Spleen (tissue), 11 donors: ENCODE results near the gene IFI27L1. TPM values are rescaled to one million over a fixed set of nuclear protein-coding genes. Genes with fewer than 3 reads are reported as not detected.

ENCODE experiments used
- DNase-seq: peaks from one replicate; pipeline ENCODE4 v3.0.0-alpha.2; 2020
- H3K27ac ChIP-seq, 8 donors: fragments of 200-600 bp; sonication (generic) in 7 of 8; 1 replicate in 4 of 8; 2 replicates in 4 of 8; pipeline versions ENCODE4 v1.5.0 to v1.8.0; 2016 to 2021; ENCODE audit warnings: inconsistent platforms in 4 of 8, mild to moderate bottlenecking in 4 of 8, moderate library complexity in 1 of 8
- H3K27me3 ChIP-seq, 7 donors: fragments of 200-600 bp; sonication (generic) in 6 of 7; replicated peaks in 1 of 7; 1 replicate in 4 of 7; 2 replicates in 3 of 7; pipeline versions ENCODE4 v1.5.0 to v1.8.0; 2016 to 2021; ENCODE audit warnings: inconsistent platforms in 3 of 7, mild to moderate bottlenecking in 1 of 7
- H3K36me3 ChIP-seq, 6 donors: fragments of 200-600 bp; sonication (generic) in 5 of 6; 1 replicate in 4 of 6; 2 replicates in 2 of 6; pipeline versions ENCODE4 v1.5.0 to v1.8.0; 2016 to 2021; ENCODE audit warnings: inconsistent platforms in 2 of 6
- H3K4me1 ChIP-seq, 6 donors: fragments of 200-600 bp; sonication (generic) in 5 of 6; 1 replicate in 3 of 6; 2 replicates in 3 of 6; pipeline versions ENCODE4 v1.5.0 to v1.8.0; 2016 to 2021; ENCODE audit warnings: inconsistent platforms in 3 of 6
- H3K4me3 ChIP-seq, 8 donors: fragments of 200-600 bp; sonication (generic) in 7 of 8; 1 replicate in 4 of 8; 2 replicates in 4 of 8; pipeline versions ENCODE4 v1.5.0 to v1.8.0; 2016 to 2021; ENCODE audit warnings: inconsistent platforms in 4 of 8, mild to moderate bottlenecking in 4 of 8, moderate library complexity in 2 of 8
- H3K9me3 ChIP-seq, 8 donors: fragments of 200-600 bp; sonication (generic) in 7 of 8; 1 replicate in 4 of 8; 2 replicates in 4 of 8; pipeline versions ENCODE4 v1.5.0 to v1.8.0; 2016 to 2021; ENCODE audit warnings: inconsistent platforms in 4 of 8
- POLR2A ChIP-seq, 3 donors: fragments of 450-650 bp; IDR thresholded peaks; one replicate each; pipeline ENCODE4 v1.5.1; 2017; ENCODE audit warnings: antibody characterized with exemption in 3 of 3, mild to moderate bottlenecking in 1 of 3
- POLR2AphosphoS5 ChIP-seq, 3 donors: sonication (generic); formaldehyde crosslinking; IDR thresholded peaks; one replicate each; pipeline ENCODE4 v1.5.1; 2017; ENCODE audit warnings: antibody characterized with exemption in 3 of 3
- WGBS, 5 donors: extraction: QIAGEN DNeasy Blood & Tissue Kit in 3 of 5; methylation state at CpG; one replicate each; pipeline versions ENCODE4 v1.1.5 to v1.1.7; 2013 to 2018; 5-methylcytosine and 5-hydroxymethylcytosine counted together
- intact Hi-C: fragments of 100-400 bp; cut with DNase I; formaldehyde crosslinking; loops from one replicate; pipeline ENCODE4 v1.15.0; 2023; ENCODE audit warnings: low total_unique reads
- polyA plus RNA-seq, 3 donors: library from polyadenylated mRNA; stranded (reverse); fragments of 200-250 nt; gene quantifications; one replicate each; pipeline ENCODE4 v1.2.1, GENCODE V29; 2013
- total RNA-seq, 7 donors: library from RNA; depleted of rRNA in 3 of 7; stranded (reverse); fragments of >200 nt in 3 of 7; fragmentation: NEBNext Ultra II Directional in 4 of 7; extraction: Animal tissue kit (Norgen Biotek cat#: 25700) in 4 of 7; gene quantifications; one replicate each; pipeline versions ENCODE4 v1.1.0 to v1.2.1, GENCODE V29; 2016 to 2021
- TF ChIP-seq, protein P1 (sequence below), 11 experiments: fragments of 200-600 bp in 7 of 11; fragments of 450-650 bp in 4 of 11; sonication (generic) in 4 of 11; IDR thresholded peaks in 8 of 11; conservative IDR thresholded peaks in 3 of 11; 1 replicate in 7 of 11; 2 replicates in 4 of 11; pipeline versions ENCODE4 v1.4.0 to v1.8.0; 2016 to 2021; ENCODE audit warnings: antibody characterized with exemption in 11 of 11, inconsistent platforms in 4 of 11, mild to moderate bottlenecking in 1 of 11
- donor health status: healthy with polysubstance abuse.
- donor health status: DM: no; HTN: no; CAD: no; lungs with moderate emphysema.
- donor health status: DM: no; HTN: no; CAD: no.
- donor health status: Bipolar disorder and iron deficiency.
- donor health status: healthy.
- donor health status: DM: no; HTN: no; CAD: no.
- donor health status: DM: yes; HTN: yes; CAD: no.

The IFI27L1 gene
- total and polyA plus RNA-seq, 10 donors = 4.4 to 18.8 (median 12.0) TPM

DNA sequence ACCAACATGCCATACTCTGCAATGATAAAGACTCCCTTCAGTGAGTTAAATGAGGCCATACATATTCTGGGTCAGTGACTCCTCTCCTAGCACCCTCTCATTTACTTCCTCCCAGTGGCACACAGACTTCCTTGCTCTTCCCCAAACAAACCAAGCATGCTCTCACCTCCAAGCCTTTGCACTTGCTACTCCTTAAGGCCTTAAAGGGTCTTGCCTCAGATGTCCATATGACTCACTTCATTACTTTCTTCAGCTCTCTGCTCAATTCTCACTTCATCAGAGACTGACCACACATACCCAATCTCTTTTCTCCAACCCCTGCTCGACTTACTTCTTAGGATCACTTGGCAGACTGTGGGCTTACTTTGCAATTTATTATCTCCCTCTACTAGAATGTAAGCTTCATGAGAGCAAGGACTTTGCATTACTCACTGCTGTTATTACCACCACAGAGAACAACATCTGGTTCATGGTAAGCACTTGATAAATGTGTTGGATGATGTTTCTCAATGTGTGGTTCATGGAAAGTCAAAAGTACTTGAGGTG is 22.9 kb upstream of the IFI27L1 start:
- intact Hi-C loops = no loop called here
- DNase-seq = no peak
- H3K4me3 ChIP-seq = no peak overlapping the region
- peak overlapping the region in 6 of 8 donors; percentile 13 to 66 (median 38) for H3K27ac ChIP-seq
- peaks cover 2 to 100% (median 93%) of the 10 kb centered on the region in 6 donors for H3K36me3 ChIP-seq
- H3K4me1 ChIP-seq = peaks cover 25 to 88% (median 47%) of the 10 kb centered on the region in 6 donors
- TF ChIP-seq POLR2AphosphoS5 (IDR thresholded peaks at IDR 0.05) (no peak), POLR2A (IDR thresholded peaks at IDR 0.05) (no peak)
- TF ChIP-seq, protein P1, sequence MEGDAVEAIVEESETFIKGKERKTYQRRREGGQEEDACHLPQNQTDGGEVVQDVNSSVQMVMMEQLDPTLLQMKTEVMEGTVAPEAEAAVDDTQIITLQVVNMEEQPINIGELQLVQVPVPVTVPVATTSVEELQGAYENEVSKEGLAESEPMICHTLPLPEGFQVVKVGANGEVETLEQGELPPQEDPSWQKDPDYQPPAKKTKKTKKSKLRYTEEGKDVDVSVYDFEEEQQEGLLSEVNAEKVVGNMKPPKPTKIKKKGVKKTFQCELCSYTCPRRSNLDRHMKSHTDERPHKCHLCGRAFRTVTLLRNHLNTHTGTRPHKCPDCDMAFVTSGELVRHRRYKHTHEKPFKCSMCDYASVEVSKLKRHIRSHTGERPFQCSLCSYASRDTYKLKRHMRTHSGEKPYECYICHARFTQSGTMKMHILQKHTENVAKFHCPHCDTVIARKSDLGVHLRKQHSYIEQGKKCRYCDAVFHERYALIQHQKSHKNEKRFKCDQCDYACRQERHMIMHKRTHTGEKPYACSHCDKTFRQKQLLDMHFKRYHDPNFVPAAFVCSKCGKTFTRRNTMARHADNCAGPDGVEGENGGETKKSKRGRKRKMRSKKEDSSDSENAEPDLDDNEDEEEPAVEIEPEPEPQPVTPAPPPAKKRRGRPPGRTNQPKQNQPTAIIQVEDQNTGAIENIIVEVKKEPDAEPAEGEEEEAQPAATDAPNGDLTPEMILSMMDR (IDR thresholded peaks at IDR 0.05 in 8 of 11, conservative IDR thresholded peaks at IDR 0.05 in 3 of 11) = no peak
- no peaks in the 10 kb centered on the region for H3K9me3 ChIP-seq
- no peaks in the 10 kb centered on the region for H3K27me3 ChIP-seq
- WGBS, 5 donors = 75 to 84% (median 84%) methylated on average over 1 of the region's 1 CpG

DNA sequence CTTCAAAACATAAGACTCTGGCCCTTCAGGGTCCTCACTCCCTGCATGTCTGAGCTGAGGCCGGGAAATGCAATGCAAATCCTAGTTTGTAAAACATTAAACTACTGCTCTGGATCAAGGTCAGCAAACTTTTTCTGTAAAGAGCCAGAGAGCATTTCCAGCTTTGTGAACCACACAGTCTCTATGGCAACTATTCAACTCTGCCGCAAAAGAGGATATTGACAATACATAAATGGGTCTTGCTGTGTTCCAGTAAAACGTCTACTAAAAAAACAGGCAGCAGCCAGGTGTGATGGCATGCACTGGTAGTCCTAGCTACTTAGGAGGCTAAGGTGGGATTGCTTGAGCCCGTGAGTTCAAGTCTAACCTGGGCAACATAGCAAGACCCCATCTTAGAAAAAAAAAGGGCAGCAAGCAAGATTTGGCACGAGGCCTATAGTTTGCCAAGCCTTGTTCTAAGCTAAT is 22.4 kb upstream of the IFI27L1 start:
- TF ChIP-seq, protein P1 (IDR thresholded peaks at IDR 0.05 in 8 of 11, conservative IDR thresholded peaks at IDR 0.05 in 3 of 11) = no peak
- no peak for TF ChIP-seq POLR2A (IDR thresholded peaks at IDR 0.05)
- no peak for TF ChIP-seq POLR2AphosphoS5 (IDR thresholded peaks at IDR 0.05)
- intact Hi-C loops = no loop called here
- 72 to 83% (median 73%) methylated on average over 5 of the region's 5 CpGs for WGBS, 5 donors
- Histone ChIP-seq H3K36me3 (peaks cover 2 to 100% (median 93%) of the 10 kb centered on the region in 6 donors), H3K4me1 (peaks cover 25 to 93% (median 50%) of the 10 kb centered on the region in 6 donors), H3K27ac (peak overlapping the region in 5 of 8 donors; percentile 13 to 66 (median 24)), H3K4me3 (no peak overlapping the region), H3K9me3 (no peaks in the 10 kb centered on the region), H3K27me3 (no peaks in the 10 kb centered on the region)
- DNase-seq = peak; percentile 7

- intact Hi-C loops = no loop called here
- no peak for TF ChIP-seq POLR2A (IDR thresholded peaks at IDR 0.05)
- TF ChIP-seq POLR2AphosphoS5 (IDR thresholded peaks at IDR 0.05) = no peak
- TF ChIP-seq, protein P1 (IDR thresholded peaks at IDR 0.05 in 8 of 11, conservative IDR thresholded peaks at IDR 0.05 in 3 of 11) = no peak
- DNase-seq = peak; percentile 8
- Histone ChIP-seq H3K9me3 (no peaks in the 10 kb centered on the region), H3K36me3 (peaks cover 2 to 96% (median 81%) of the 10 kb centered on the region in 6 donors), H3K4me1 (peaks cover 25 to 96% (median 55%) of the 10 kb centered on the region in 6 donors), H3K4me3 (no peak overlapping the region), H3K27me3 (no peaks in the 10 kb centered on the region), H3K27ac (peak overlapping the region in 1 of 8 donors; percentile 4)
- WGBS, 5 donors = 65 to 85% (median 75%) methylated on average over 5 of the region's 5 CpGs
Measured at GRCh38 chr14:94059998-94060397, 21.1 kb upstream of the IFI27L1 start.

- 82 to 87% (median 85%) methylated on average over 9 of the region's 9 CpGs for WGBS, 5 donors
- H3K4me3 ChIP-seq = no peak overlapping the region
- intact Hi-C loops = no loop called here
- peaks cover 2 to 81% (median 58%) of the 10 kb centered on the region in 6 donors for H3K36me3 ChIP-seq
- TF ChIP-seq POLR2AphosphoS5 (IDR thresholded peaks at IDR 0.05) = no peak
- TF ChIP-seq, protein P1 (IDR thresholded peaks at IDR 0.05 in 8 of 11, conservative IDR thresholded peaks at IDR 0.05 in 3 of 11) = no peak
- no peak for TF ChIP-seq POLR2A (IDR thresholded peaks at IDR 0.05)
- H3K9me3 ChIP-seq = peaks cover 0 to under 1% (median 0%) of the 10 kb centered on the region in 8 donors
- peaks cover 27 to 96% (median 65%) of the 10 kb centered on the region in 6 donors for H3K4me1 ChIP-seq
- no peak for DNase-seq
- H3K27me3 ChIP-seq = no peaks in the 10 kb centered on the region
- no peak overlapping the region for H3K27ac ChIP-seq
Measured at GRCh38 chr14:94062344-94062940, 18.7 kb upstream of the IFI27L1 start.
